B cell (primary cell): ENCODE measurements around the gene TNFRSF1B. TPM values are rescaled to one million over a fixed set of nuclear protein-coding genes. Genes with fewer than 3 reads are reported as not detected.

Experiments
- ATAC-seq: fragments of 200-7000 bp; cut with Tn5 transposase; one replicate; pipeline ENCODE4 v1.10.0; 2021; ENCODE audit warnings: low read depth, mild to moderate bottlenecking, moderate number of reproducible peaks, moderate library complexity
- CTCF ChIA-PET: fragments of 350-600 bp; sonication (Branson Sonifier 250); formaldehyde crosslinking; loops from one replicate; lab custom pipeline; 2021; ENCODE audit warnings: antibody characterized with exemption, inconsistent platforms; lab: Charles Lee
- POLR2A ChIA-PET: fragments of 350-600 bp; sonication (Branson Sonifier 250); formaldehyde crosslinking; loops from one replicate; lab custom pipeline; 2021; ENCODE audit warnings: antibody characterized with exemption; lab: Charles Lee
- DNase-seq: peaks from one replicate; pipeline ENCODE4 v3.0.0; 2013
- H2AFZ ChIP-seq: 2 replicates; pipeline ENCODE4 v1.6.1; 2012; ENCODE audit warnings: mild to moderate bottlenecking, low read depth, low read length; ENCODE audit not compliant: insufficient read depth, poor library complexity, severe bottlenecking
- H3K27ac ChIP-seq, 2 donors: 1 replicate in 1 of 2; 2 replicates in 1 of 2; pipeline ENCODE4 v1.5.1; 2012 to 2013; ENCODE audit warnings: low read length in 2 of 2, mild to moderate bottlenecking in 2 of 2, moderate library complexity in 1 of 2
- H3K27me3 ChIP-seq, 4 experiments: fragments of 200-600 bp in 1 of 4; sonication (generic) in 1 of 4; replicated peaks in 1 of 4; 1 replicate in 2 of 4; 2 replicates in 2 of 4; pipeline versions ENCODE4 v1.6.1 to v1.7.0; 2013 to 2016; ENCODE audit warnings: low read length in 3 of 4, mild to moderate bottlenecking in 2 of 4, mixed read lengths in 1 of 4, moderate library complexity in 1 of 4; ENCODE audit not compliant: insufficient read depth in 4 of 4, control insufficient read depth in 3 of 4; ENCODE audit errors: control extremely low read depth in 1 of 4
- H3K36me3 ChIP-seq, 2 experiments: replicated peaks in 1 of 2; 1 replicate in 1 of 2; 2 replicates in 1 of 2; pipeline versions ENCODE4 v1.6.1 to v1.7.1; 2013; ENCODE audit warnings: low read length in 1 of 2; ENCODE audit not compliant: insufficient read depth in 2 of 2, control insufficient read depth in 1 of 2; ENCODE audit errors: control extremely low read depth in 1 of 2, extremely low read depth in 1 of 2
- H3K4me1 ChIP-seq, 2 donors: fragments of 200-600 bp in 1 of 2; sonication (generic) in 1 of 2; 1 replicate in 1 of 2; 2 replicates in 1 of 2; pipeline versions ENCODE4 v1.5.1 to v1.6.1; 2013 to 2017; ENCODE audit warnings: low read length in 2 of 2; ENCODE audit not compliant: control insufficient read depth in 2 of 2, insufficient read depth in 2 of 2
- H3K4me2 ChIP-seq: replicated peaks from 2 replicates; pipeline ENCODE3; 2012; ENCODE audit warnings: mild to moderate bottlenecking, low read depth, low read length; ENCODE audit not compliant: poor library complexity, severe bottlenecking
- H3K4me3 ChIP-seq, 5 experiments: fragments of 200-600 bp in 1 of 5; sonication (generic) in 1 of 5; 1 replicate in 3 of 5; 2 replicates in 2 of 5; pipeline versions ENCODE4 v1.5.1 to v1.7.0; 2011 to 2016; ENCODE audit warnings: low read length in 4 of 5, mild to moderate bottlenecking in 4 of 5, low read depth in 2 of 5, control low read depth in 1 of 5, moderate library complexity in 1 of 5; ENCODE audit not compliant: insufficient read depth in 1 of 5; ENCODE audit errors: control extremely low read depth in 1 of 5, extremely low read depth in 1 of 5
- H3K79me2 ChIP-seq: fragments of 200-600 bp; sonication (generic); one replicate; pipeline ENCODE4 v1.6.0; 2016; ENCODE audit warnings: low read length; ENCODE audit not compliant: control insufficient read depth, insufficient read depth
- H3K9ac ChIP-seq: fragments of 200-600 bp; sonication (generic); 2 replicates; pipeline ENCODE4 v1.6.1; 2017; ENCODE audit warnings: mild to moderate bottlenecking, low read length, moderate library complexity
- H3K9me3 ChIP-seq, 3 donors: one replicate each; pipeline versions ENCODE4 v1.6.1 to v1.7.1; 2013; ENCODE audit warnings: low read length in 2 of 3; ENCODE audit not compliant: control insufficient read depth in 2 of 3, insufficient read depth in 1 of 3; ENCODE audit errors: control extremely low read depth in 1 of 3
- H4K20me1 ChIP-seq: 2 replicates; pipeline ENCODE4 v1.6.0; 2012; ENCODE audit warnings: mild to moderate bottlenecking, low read length; ENCODE audit not compliant: insufficient read depth, control insufficient read depth, poor library complexity, severe bottlenecking
- H3K27ac Mint-ChIP-seq: one replicate; pipeline ENCODE4 v1.8.0; 2021; ENCODE audit warnings: mixed read lengths
- H3K27me3 Mint-ChIP-seq: one replicate; pipeline ENCODE4 v1.8.0; 2021; ENCODE audit warnings: mixed read lengths
- H3K4me1 Mint-ChIP-seq: one replicate; pipeline ENCODE4 v1.8.0; 2021; ENCODE audit warnings: mixed read lengths
- H3K4me3 Mint-ChIP-seq: one replicate; pipeline ENCODE4 v1.8.0; 2021; ENCODE audit warnings: mixed read lengths
- H3K9me3 Mint-ChIP-seq: one replicate; pipeline ENCODE4 v1.8.0; 2022; ENCODE audit warnings: mixed read lengths; ENCODE audit not compliant: insufficient read depth
- CTCF ChIP-seq: fragments of 200-600 bp; IDR thresholded peaks from one replicate; pipeline ENCODE4 v1.8.0; 2022; ENCODE audit warnings: antibody characterized with exemption, mild to moderate bottlenecking
- EZH2 ChIP-seq: IDR thresholded peaks from 2 replicates; pipeline ENCODE4 v1.6.1; 2012; ENCODE audit warnings: borderline replicate concordance, low read depth, mild to moderate bottlenecking, moderate library complexity, low read length; ENCODE audit not compliant: insufficient read depth, poor library complexity, severe bottlenecking
- WGBS: methylation state at CpG from one replicate; pipeline ENCODE4 v1.1.5; 2013; ENCODE audit warnings: missing lambda C conversion rate; ENCODE audit not compliant: insufficient coverage; 5-methylcytosine and 5-hydroxymethylcytosine counted together
- intact Hi-C: fragments of 100-400 bp; cut with micrococcal nuclease; formaldehyde crosslinking; loops from one replicate; pipeline ENCODE4 v1.10.0; 2022
- polyA plus RNA-seq: library from polyadenylated mRNA; depleted of rRNA; stranded (reverse); fragments of >200 nt; gene quantifications from 2 replicates; pipeline ENCODE4 v1.2.3, GENCODE V29; 2012
- total RNA-seq, 2 donors: library from RNA; stranded (reverse); fragments of 120-200 nt in 1 of 2; gene quantifications; 1 replicate in 1 of 2; 2 replicates in 1 of 2; pipeline versions ENCODE4 v1.2.3 to v1.2.4, GENCODE V29; 2013 to 2022

The TNFRSF1B gene
- total and polyA plus RNA-seq, 2 donors (not counting 1 experiment from before 2014, with no cell fraction given), result 37.7 to 99.4 TPM

- H3K4me1 ChIP-seq, result no peaks in the 10 kb centered on the region
- POLR2A ChIA-PET, result no interaction called here
- Mint-ChIP-seq H3K9me3 (no peaks in the 10 kb centered on the region), H3K4me1 (no peaks in the 10 kb centered on the region), H3K27me3 (no peaks in the 10 kb centered on the region), H3K27ac (no peak overlapping the region), H3K4me3 (no peak overlapping the region)
- no peak for TF ChIP-seq CTCF
- no peak for TF ChIP-seq EZH2
- ATAC-seq, result no peak
- H3K4me3 ChIP-seq, result no peak overlapping the region
- DNase-seq, result no peak
- H2AFZ ChIP-seq, result no peak overlapping the region
- CTCF ChIA-PET, result interaction anchor here (0.9 to 11.0 kb wide), 8 partner anchors 10 to 138 kb away, joined by 3 to 128 read pairs (median 6); no protein-coding TSS in a partner anchor
- intact Hi-C loops, result loop anchor here (1.0 kb wide), 1 partner anchor 126 kb away; no protein-coding TSS in a partner anchor
- peaks cover 3% of the 10 kb centered on the region for H3K79me2 ChIP-seq
- no peak overlapping the region for H3K4me2 ChIP-seq
- 89% methylated on average over 4 of the region's 5 CpGs for WGBS
- no peak overlapping the region for H3K27ac ChIP-seq
- H3K36me3 ChIP-seq, result peaks cover 12 to 58% of the 10 kb centered on the region in 2 experiments
- no peak overlapping the region for H3K9ac ChIP-seq
- no peaks in the 10 kb centered on the region for H3K27me3 ChIP-seq
- peaks cover 16% of the 10 kb centered on the region for H4K20me1 ChIP-seq
- H3K9me3 ChIP-seq, result no peaks in the 10 kb centered on the region
Observed at GRCh38 chr1:12244585-12244984, 77.8 kb downstream of the TNFRSF1B start.

- H3K4me2 ChIP-seq, result no peak overlapping the region
- Mint-ChIP-seq H3K9me3 (no peaks in the 10 kb centered on the region), H3K4me3 (no peak overlapping the region), H3K4me1 (no peaks in the 10 kb centered on the region), H3K27ac (no peak overlapping the region), H3K27me3 (no peaks in the 10 kb centered on the region)
- POLR2A ChIA-PET, result no interaction called here
- DNase-seq (no peak), ATAC-seq (no peak)
- no peak overlapping the region for H3K4me3 ChIP-seq
- H3K27ac ChIP-seq, result no peak overlapping the region
- no peaks in the 10 kb centered on the region for H3K4me1 ChIP-seq
- H3K9me3 ChIP-seq, result no peaks in the 10 kb centered on the region
- CTCF ChIA-PET, result interaction anchor here (1.3 to 11.0 kb wide), 6 partner anchors 11 to 130 kb away, joined by 4 to 128 read pairs (median 10); no protein-coding TSS in a partner anchor
- H3K27me3 ChIP-seq, result no peaks in the 10 kb centered on the region
- H3K36me3 ChIP-seq, result peaks cover 12 to 63% of the 10 kb centered on the region in 2 experiments
- WGBS, result no CpG with 5 or more reads among the region's 3 CpGs
- H3K79me2 ChIP-seq, result no peaks in the 10 kb centered on the region
- no peak overlapping the region for H2AFZ ChIP-seq
- TF ChIP-seq EZH2 (no peak), CTCF (no peak)
- intact Hi-C loops, result no loop called here
- H4K20me1 ChIP-seq, result peaks cover 11% of the 10 kb centered on the region
- no peak overlapping the region for H3K9ac ChIP-seq
Observed at GRCh38 chr1:12245116-12245515, 78.3 kb downstream of the TNFRSF1B start.
